Sciatic nerve (tissue), 2 donors: ENCODE results near the gene THOC3. TPM values are rescaled to one million over a fixed set of nuclear protein-coding genes. Genes with fewer than 3 reads are reported as not detected.
A peak's percentile ranks its signal among the peaks of the same experiment; 100 is the strongest.
"Not testable (repeated sequence)": the region's sequence is repeated elsewhere in the genome, so short reads cannot be mapped to it uniquely, and the experiment has no call there.

Experiments used
- ATAC-seq: fragments of 200-7000 bp; cut with Tn5 transposase; one replicate; pipeline ENCODE4 v1.9.1; 2020; ENCODE audit warnings: mild to moderate bottlenecking, moderate library complexity
- DNase-seq: peaks from one replicate; pipeline ENCODE4 v3.0.0-alpha.2; 2020; ENCODE audit warnings: low spot score
- intact Hi-C: fragments of 100-400 bp; cut with DNase I; formaldehyde crosslinking; loops from one replicate; pipeline ENCODE4 v1.14.2; 2022
- total RNA-seq: library from RNA; stranded (reverse); fragmentation: NEBNext Ultra II Directional; extraction: Animal tissue kit (Norgen Biotek cat#: 25700); gene quantifications from one replicate; pipeline ENCODE4 v1.2.1, GENCODE V29; 2021
- donor health status: DM: no; HTN: no; CAD: no.
- donor health status: DM: no; HTN: no; CAD: no.

The THOC3 gene, protein sequence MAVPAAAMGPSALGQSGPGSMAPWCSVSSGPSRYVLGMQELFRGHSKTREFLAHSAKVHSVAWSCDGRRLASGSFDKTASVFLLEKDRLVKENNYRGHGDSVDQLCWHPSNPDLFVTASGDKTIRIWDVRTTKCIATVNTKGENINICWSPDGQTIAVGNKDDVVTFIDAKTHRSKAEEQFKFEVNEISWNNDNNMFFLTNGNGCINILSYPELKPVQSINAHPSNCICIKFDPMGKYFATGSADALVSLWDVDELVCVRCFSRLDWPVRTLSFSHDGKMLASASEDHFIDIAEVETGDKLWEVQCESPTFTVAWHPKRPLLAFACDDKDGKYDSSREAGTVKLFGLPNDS
- 20.1 TPM for total RNA-seq

DNA sequence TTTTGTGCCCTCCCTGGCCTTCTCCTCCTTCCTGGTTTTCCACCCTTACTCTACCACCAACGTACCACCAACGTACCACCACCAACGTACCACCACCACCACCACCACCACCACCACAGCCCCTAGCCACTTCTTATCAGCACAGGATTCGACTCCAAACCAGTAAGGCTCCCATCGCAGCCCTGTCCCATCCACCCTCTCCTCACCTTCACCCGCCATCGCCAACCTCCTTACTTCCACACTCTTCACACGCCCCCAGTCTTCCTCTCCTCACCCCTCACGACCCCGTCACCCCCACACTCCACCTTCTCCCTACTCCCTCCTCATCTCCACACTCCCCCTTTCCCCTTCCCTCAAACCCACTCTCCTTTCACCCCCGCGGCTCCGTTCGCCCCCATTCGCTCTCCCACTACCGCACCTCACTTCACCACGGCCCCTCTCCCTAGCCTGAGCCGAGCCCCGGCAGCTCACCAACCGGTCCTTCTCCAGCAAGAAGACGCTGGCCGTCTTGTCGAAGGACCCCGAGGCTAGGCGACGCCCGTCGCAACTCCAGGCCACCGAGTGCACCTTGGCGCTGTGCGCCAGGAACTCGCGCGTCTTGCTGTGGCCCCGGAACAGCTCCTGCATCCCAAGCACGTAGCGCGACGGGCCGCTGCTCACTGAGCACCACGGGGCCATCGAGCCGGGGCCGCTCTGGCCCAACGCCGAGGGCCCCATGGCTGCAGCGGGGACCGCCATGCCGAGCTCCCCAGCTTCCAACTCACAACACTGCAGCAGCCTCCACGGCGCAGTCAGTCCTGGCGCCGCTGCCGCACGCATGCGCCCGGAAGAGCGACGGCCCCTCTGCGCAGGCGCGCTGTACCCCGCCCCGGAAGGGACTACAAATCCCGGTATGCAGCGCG is at the start of gene THOC3:
Gene THOC3, minus strand, starts transcription at position 845 of the 902 bp plus-strand sequence. Its CDS starts 107 bp downstream, at position 738.
- ATAC-seq (peak; percentile 100), DNase-seq (peak; percentile 81)

DNA sequence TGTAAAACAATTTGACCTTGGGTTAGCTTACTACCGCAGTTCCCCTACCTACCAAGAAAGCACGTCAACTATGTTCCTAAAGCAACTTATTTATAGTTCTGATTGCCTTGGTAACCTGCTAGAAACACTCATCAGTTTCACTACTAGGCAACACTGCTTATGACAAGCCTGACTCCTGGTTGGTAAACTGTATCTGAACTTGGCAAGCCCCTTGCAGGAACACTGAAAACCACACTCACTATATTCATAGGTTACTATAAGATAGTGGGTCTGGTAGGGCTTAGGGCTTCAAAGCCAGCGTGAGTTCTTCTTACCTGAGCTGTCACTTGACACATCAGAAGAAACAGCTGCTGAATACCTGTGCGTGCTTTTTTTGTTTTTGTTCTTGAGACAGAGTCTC is 49.2 kb upstream of the THOC3 start:
- DNase-seq, ATAC-seq, intact Hi-C loops: not testable (repeated sequence)

More for the DNA sequence above, at the start of gene THOC3:
- intact Hi-C loops = not testable (repeated sequence)

DNA sequence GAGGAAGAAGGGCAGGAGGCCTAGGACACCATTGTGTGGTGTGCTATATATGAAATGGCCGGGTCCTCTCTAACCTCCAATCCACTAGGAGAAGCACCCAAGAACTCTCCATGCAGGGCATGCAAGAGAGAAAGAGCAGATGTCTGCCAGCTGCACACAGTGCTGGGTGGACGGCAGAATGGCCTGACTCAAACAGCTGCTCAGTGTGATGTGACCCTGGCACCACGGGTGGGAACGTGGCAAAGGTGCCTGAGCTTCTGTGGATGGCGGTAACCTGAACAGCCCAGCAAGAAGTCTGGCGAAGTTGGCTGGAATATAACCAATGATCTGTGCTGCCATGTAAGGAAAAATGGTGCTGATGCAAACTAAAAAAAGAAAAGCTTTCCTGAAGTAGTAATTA is 46.2 kb upstream of the THOC3 start:
- intact Hi-C loops, DNase-seq, ATAC-seq: not testable (repeated sequence)

DNA sequence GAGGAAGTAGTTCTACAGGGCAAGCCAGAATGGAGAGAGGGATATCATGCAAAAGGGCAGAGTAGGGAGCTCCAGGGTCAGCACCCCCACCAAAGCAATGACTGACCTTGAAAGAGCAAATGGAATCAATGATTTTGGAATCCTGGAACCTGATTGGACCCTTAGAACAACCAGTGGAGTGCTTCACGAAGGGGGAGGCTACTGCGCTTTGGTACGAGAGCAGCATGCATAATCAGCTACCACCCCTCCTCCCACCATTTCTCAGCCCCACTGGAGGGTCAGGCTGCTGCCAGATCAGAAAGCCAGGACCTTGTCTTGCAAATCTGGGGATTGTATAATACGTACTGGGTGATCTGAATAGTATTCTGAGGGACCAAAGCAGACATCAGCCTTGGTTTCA is 43.0 kb upstream of the THOC3 start:
- ATAC-seq, intact Hi-C loops, DNase-seq: not testable (repeated sequence)

DNA sequence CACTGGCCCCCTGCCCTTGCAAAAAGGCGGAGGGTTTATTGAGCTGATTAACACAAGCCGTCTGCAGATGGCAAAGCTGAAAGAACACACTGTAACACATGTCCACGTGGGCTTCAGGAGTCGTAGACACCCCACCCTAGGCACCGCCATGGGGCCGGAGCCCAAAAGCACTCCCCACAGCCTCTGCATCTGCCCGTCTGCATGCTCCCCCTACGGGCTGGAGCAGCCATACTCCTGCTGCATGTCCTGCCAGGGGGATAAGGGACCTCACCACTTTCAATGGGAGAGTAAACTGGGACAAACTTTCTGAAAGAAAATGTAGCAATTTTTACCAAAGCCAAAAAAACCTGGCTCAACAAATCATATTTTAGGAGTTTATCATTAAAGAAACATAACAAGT is 42.1 kb upstream of the THOC3 start:
- intact Hi-C loops, DNase-seq, ATAC-seq: not testable (repeated sequence)

DNA sequence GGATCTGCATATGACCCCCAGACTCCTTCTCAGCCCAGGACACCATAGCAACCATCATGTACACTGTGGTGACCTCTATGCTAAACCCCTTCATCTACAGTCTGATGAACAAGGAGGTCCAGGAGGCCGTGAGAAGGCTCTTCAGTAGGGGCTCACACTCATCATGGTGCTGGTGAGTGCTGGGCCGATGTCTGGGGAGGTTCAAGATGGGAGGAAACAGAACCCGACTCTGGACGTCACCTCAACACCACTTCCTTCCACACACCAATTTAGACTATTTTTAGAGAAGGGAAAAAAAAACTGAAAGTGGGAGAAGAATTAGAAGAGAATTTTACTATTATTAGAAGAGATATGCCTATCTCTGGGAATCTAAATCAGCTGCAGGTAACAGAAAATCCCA is 39.1 kb upstream of the THOC3 start:
- intact Hi-C loops, DNase-seq, ATAC-seq: not testable (repeated sequence)

DNA sequence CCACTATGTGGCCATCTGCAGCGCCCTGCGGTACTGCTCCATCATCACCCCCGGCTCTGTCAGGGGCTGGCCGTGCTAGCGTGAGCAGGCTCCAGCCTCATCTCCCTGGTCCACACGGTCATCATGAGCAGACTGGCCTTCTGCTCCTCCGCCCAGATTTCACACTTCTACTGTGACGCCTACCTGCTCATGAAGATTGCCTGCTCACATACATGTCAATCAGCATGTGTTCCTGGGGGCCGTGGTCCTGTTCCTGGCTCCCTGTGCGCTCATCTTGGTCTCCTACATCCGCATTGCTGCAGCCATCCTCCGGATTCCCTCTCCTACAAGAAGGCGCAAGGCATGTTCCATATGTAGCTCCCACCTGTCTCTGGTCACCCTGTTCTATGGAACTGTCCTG is 38.7 kb upstream of the THOC3 start:
- DNase-seq, ATAC-seq, intact Hi-C loops: not testable (repeated sequence)

DNA sequence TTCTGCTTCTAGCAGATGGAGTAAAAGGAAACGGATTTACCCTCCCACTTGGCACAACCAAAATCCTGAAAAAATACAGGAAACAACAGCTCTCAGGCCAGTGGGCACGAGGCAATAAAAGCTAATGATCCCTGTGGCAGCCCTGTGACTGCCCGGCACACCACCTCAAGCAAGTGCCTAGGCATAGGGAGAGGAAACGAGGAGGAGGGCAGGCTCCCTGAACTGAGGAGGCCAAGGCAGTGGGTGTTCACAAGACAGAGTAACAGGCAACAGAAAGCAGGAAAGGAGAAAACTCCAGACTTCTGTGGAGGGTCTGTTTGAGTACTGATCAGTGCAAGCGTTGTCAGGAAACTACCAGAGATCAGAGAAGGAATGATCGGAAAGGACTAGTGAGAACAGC is 29.9 kb upstream of the THOC3 start:
- DNase-seq, ATAC-seq, intact Hi-C loops: not testable (repeated sequence)

DNA sequence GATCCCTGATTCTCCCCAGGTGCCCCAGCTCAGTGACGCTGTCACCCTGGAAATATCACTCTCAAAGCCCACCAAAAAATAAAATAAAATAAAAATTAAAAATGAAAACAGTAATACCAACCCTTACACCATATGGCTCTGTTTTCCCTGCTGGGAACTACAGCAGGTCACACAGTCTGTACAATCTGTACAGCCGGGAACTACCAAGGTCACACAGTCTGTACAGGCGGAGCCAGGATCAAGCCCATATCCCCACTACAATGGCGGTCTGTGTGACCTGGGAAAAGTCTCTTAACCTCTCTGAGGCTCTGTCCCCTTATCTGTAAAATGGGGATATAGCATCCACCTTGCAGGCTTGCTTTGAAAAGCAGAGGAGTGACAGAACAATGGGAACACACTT is 29.4 kb upstream of the THOC3 start:
- intact Hi-C loops, ATAC-seq, DNase-seq: not testable (repeated sequence)

DNA sequence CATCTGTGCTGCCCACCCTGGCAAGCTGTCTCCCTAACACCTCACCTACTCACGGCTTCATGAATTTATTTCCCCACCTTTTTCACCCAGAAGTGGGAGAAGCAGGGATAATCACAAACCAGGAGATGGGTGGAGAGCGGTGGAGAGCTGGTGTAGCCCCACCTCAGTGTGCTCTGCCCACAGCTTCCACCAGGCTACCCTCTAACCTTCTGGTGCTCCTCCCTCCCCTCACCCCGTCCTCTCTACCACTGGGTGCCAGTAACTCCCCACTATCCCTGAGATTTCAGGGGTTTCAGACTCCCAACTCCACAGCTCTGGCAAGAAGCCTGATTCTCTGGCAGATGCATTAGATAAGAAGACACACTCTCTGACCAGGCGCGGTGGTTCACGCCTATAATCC is 28.7 kb upstream of the THOC3 start:
- DNase-seq, intact Hi-C loops, ATAC-seq: not testable (repeated sequence)

DNA sequence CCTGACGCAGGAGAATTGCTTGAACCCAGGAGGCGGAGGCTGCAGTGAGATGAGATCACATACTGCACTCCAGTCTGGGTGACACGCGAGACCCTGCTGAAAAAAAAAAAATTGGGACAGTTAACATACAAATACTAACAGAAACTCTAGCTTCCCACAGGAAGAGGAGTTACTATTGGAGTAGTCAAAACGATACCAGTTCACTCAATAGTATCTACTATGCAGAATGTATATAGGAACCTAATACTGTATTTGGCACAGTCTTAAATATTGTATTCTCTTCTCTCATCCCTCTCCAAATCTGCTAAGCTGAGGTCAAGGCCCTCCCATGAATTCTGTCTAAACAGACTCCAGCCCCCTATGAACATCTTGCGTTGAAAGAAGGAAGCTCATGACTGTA is 27.4 kb upstream of the THOC3 start:
- DNase-seq, intact Hi-C loops, ATAC-seq: not testable (repeated sequence)

DNA sequence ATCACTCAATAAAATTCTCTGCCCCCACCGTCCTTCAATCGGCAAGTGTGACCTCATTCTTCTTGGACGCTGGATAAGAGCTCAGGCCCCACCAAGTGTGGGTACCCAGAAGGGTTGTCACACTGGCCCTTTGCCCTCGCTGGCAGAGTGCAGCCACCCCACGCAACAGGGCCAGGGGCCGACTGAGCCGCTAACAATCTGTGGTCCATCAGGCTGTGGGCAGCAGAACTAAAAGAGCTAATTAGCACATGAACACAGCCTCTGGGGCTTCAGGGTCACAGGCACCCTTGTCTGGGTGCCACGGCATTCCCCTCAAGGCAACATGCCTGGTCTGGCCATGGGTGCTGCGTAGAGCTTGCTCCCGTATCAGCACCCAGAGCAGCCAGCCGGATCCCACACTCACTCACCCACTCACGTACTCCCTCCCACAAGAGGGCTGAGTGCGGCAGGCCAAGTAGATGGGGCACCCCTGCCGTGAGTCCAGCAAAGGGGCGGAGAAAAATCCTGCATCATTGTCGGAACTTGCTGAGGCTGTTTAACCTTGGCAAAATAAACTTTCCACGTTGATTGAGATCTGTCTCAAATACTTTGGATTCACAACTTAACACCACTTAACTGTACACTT is 11.4 kb upstream of the THOC3 start:
- intact Hi-C loops, DNase-seq, ATAC-seq: not testable (repeated sequence)

DNA sequence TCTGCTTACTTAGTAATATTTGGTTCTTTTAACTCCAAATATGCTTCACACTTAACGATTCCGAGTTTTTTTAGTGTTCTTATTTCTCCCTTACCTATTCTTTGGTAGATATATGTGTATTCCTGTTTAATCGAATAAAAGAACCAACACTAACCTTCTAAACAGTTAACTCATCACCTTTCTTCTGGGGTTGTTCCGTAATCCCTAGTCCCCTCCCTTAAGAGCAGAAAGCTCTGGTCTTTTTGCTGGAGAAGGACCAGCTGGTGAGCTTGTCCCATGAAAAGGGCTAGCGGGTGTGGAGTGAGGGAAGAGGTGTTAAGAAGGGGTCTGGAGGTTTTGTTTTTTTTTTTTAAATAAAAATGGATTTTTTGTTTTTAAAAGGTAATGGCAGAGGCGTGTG is 266 bp upstream of the THOC3 start:
- intact Hi-C loops, DNase-seq: not testable (repeated sequence)
- ATAC-seq = peak; percentile 40

DNA sequence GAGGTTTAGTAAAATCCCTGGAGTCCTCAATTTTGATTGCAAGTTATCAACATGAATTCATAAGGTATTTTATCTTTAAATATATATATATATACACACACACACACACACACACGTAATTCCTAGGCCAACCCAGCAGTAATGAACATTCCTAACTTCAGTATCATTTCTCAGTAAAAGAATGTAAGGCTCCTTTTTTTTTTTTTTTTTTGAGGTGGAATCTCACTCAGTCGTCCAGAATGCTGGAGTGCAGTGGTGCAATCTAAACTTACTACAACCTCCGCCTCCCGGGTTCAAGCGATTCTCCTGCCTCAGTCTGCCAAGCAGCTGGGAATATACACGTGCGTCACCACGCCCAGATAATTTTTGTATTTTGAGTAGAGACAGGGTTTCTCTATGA is 5.8 kb downstream of the THOC3 start:
- ATAC-seq, DNase-seq, intact Hi-C loops: not testable (repeated sequence)

DNA sequence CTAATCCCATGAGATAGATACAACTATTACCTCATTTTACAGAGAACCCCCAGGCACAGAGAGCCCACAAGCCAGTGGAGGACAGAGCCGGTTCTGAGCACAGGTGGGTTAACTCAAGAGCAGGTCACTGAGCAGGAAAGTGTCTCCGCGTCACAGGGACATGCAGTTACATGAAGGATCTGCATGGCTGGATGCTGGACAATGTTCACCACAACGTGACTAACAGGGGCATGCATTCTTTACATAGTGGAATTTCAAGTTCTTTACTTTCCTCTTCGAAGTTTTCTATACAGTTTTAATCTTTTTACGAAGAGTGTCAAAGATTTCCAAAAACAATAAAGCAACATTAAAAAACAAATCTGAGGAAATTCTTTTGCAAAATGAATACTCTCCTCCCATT is 7.9 kb downstream of the THOC3 start:
- ATAC-seq, intact Hi-C loops, DNase-seq: not testable (repeated sequence)

DNA sequence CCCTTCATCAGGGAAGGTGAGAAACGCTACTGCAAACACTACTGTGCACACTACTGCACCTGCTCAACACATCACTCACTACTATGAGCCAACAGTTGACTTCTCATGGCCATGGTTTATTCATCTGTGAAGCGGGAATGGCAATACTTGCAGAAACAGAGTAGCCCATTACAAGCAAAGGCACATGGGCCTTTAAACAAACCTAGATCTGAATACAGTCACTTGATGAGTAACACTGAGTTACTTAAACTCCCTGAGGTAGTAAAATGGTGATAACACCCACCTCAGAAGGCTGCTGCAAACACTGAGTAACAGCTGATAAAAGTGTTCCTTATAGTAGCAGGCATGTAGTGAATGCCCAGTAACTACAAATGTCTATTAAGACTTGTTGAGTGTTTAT is 9.6 kb downstream of the THOC3 start:
- ATAC-seq, DNase-seq, intact Hi-C loops: not testable (repeated sequence)

DNA sequence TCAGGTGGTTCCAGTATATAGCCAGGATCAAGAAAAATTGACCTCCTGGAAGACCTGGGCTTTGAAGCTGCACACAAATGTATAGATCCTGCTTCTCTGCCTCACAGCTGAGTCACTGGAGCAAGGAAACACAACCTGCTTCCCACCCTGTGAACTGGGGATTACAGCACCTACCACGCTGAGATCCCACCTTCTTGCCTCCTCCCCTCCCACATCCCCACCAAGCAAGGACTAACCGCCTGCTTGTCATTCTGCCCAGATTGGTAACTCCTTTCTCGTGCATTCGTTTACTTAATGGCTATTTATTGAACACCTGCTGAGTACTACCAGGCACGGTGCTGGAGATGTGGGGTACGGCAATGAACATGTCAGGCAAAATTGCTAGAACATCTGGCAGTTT is 14.0 kb downstream of the THOC3 start:
- intact Hi-C loops, ATAC-seq, DNase-seq: not testable (repeated sequence)

DNA sequence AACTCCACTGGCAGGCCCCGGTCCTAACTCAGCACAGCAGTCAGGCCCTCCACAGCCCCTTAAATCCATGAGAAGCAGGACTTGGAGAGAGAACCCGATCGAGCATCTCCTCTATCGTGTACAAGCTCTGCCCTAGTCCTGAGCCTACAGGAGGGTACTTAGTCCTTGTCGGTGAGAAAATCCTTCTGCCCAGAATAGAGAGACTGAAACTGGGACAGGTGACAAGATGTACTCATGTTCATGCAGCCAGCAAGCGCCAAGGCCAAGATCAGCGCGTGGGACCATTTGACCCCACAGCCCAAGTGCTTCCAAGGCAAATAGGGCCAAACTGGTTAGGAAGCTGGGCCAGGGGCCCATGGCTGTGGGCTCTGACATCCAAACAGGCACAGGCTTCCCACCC is 15.3 kb downstream of the THOC3 start:
- DNase-seq, ATAC-seq, intact Hi-C loops: not testable (repeated sequence)
